ENCODE data around the gene OOEP. TPM values are rescaled to one million over a fixed set of nuclear protein-coding genes. Genes with fewer than 3 reads are reported as not detected.
"Not testable (repeated sequence)": the region's sequence is repeated elsewhere in the genome, so short reads cannot be mapped to it uniquely, and the experiment has no call there.

The OOEP gene
- polyA plus RNA-seq, 3 donors = not detected

GRCh38 chr6:73394577-73395354 is 25.1 kb upstream of the OOEP start, which contains the start of gene DDX43:
Gene DDX43 (plus strand): TSS chr6:73394828. CDS start chr6:73394906, 78 bp downstream.
- peaks cover 0 to 8% (median 5%) of the 10 kb centered on the region in 7 donors for H3K9me3 Mint-ChIP-seq
- Histone ChIP-seq H4K20me1 (ENCODE audit: insufficient read depth, low read length) (no peaks in the 10 kb centered on the region), H2AFZ (ENCODE audit: insufficient read depth, low read depth, low read length, poor library complexity, severe bottlenecking) (no peak within 1 kb of the TSS), H3K4me3 (replicated peaks in 1 of 3; ENCODE audit: low read depth in 2 of 3, low read length in 3 of 3) (peak within 1 kb of the TSS in 1 of 3 experiments; percentile 14), H3K4me2 (replicated peaks; ENCODE audit: extremely low read depth, low read length, poor library complexity, severe bottlenecking) (no peak within 1 kb of the TSS), H3K36me3 (replicated peaks in 1 of 2; ENCODE audit: control insufficient read depth in 1 of 2, insufficient read depth in 2 of 2, low read length in 2 of 2) (no peaks in the 10 kb centered on the region), H3K79me2 (ENCODE audit: insufficient read depth, low read length) (no peaks in the 10 kb centered on the region), H3K27ac (ENCODE audit: low read depth in 1 of 2, low read length in 2 of 2) (peak within 1 kb of the TSS in 1 of 2 donors; percentile 27), H3K4me1 (ENCODE audit: control insufficient read depth in 1 of 2, insufficient read depth in 2 of 2, low read length in 2 of 2) (no peaks in the 10 kb centered on the region), H3K9me3 (replicated peaks in 1 of 2; ENCODE audit: control insufficient read depth in 1 of 2, insufficient read depth in 1 of 2, low read length in 2 of 2) (peaks cover 0 to 11% of the 10 kb centered on the region in 2 donors), H3K27me3 (ENCODE audit: control insufficient read depth in 2 of 2, insufficient read depth in 2 of 2, low read length in 2 of 2) (no peaks in the 10 kb centered on the region), H3K9ac (ENCODE audit: insufficient read depth, low read length, poor library complexity, severe bottlenecking) (no peak within 1 kb of the TSS)
- peak within 1 kb of the TSS in 6 of 7 donors; percentile 15 to 98 (median 92) for H3K27ac Mint-ChIP-seq
- no peak for TF ChIP-seq CTCF (IDR thresholded peaks at IDR 0.05)
- H3K36me3 Mint-ChIP-seq = no peaks in the 10 kb centered on the region
- DNase-seq = peak; percentile 29 to 74 (median 67)
- H3K4me3 Mint-ChIP-seq = peak within 1 kb of the TSS; percentile 80 to 86
- 76% methylated on average over 25 of the region's 54 CpGs for WGBS (ENCODE audit: insufficient coverage)
- intact Hi-C loops (cut with micrococcal nuclease) = no loop called here
- H3K4me1 Mint-ChIP-seq = peaks cover 8% of the 10 kb centered on the region
- H3K27me3 Mint-ChIP-seq (ENCODE audit: low read depth in 3 of 3) = peaks cover 0 to 2% (median 0%) of the 10 kb centered on the region in 3 donors

- Histone ChIP-seq H3K9me3 (replicated peaks in 1 of 2; ENCODE audit: control insufficient read depth in 1 of 2, insufficient read depth in 1 of 2, low read length in 2 of 2) (peaks cover 0 to 11% of the 10 kb centered on the region in 2 donors), H3K27me3 (ENCODE audit: control insufficient read depth in 2 of 2, insufficient read depth in 2 of 2, low read length in 2 of 2) (no peaks in the 10 kb centered on the region), H2AFZ (ENCODE audit: insufficient read depth, low read depth, low read length, poor library complexity, severe bottlenecking) (no peak overlapping the region), H3K4me3 (replicated peaks in 1 of 3; ENCODE audit: low read depth in 2 of 3, low read length in 3 of 3) (no peak overlapping the region), H3K36me3 (replicated peaks in 1 of 2; ENCODE audit: control insufficient read depth in 1 of 2, insufficient read depth in 2 of 2, low read length in 2 of 2) (no peaks in the 10 kb centered on the region), H3K27ac (ENCODE audit: low read depth in 1 of 2, low read length in 2 of 2) (no peak overlapping the region), H3K9ac (ENCODE audit: insufficient read depth, low read length, poor library complexity, severe bottlenecking) (no peak overlapping the region), H3K79me2 (ENCODE audit: insufficient read depth, low read length) (no peaks in the 10 kb centered on the region), H3K4me2 (replicated peaks; ENCODE audit: extremely low read depth, low read length, poor library complexity, severe bottlenecking) (no peak overlapping the region), H3K4me1 (ENCODE audit: control insufficient read depth in 1 of 2, insufficient read depth in 2 of 2, low read length in 2 of 2) (peaks cover 8 to 11% of the 10 kb centered on the region in 2 donors), H4K20me1 (ENCODE audit: insufficient read depth, low read length) (no peaks in the 10 kb centered on the region)
- Mint-ChIP-seq H3K4me1 (peaks cover 18% of the 10 kb centered on the region), H3K27ac (no peak overlapping the region), H3K36me3 (no peaks in the 10 kb centered on the region), H3K27me3 (ENCODE audit: low read depth in 3 of 3) (peaks cover 0 to 2% (median 0%) of the 10 kb centered on the region in 3 donors), H3K4me3 (no peak overlapping the region), H3K9me3 (peaks cover 0 to 8% (median 5%) of the 10 kb centered on the region in 7 donors)
- intact Hi-C loops (cut with micrococcal nuclease) = no loop called here
- 100% methylated on average over 3 of the region's 3 CpGs for WGBS (ENCODE audit: insufficient coverage)
- no peak for DNase-seq
- no peak for TF ChIP-seq CTCF (IDR thresholded peaks at IDR 0.05)
Measured at GRCh38 chr6:73393278-73393677, 23.6 kb upstream of the OOEP start.

GRCh38 chr6:73392188-73392587 is 22.5 kb upstream of the OOEP start:
- peaks cover 22% of the 10 kb centered on the region for H3K4me1 Mint-ChIP-seq
- H3K27me3 ChIP-seq (ENCODE audit: control insufficient read depth in 2 of 2, insufficient read depth in 2 of 2, low read length in 2 of 2); H3K79me2 ChIP-seq (ENCODE audit: insufficient read depth, low read length); intact Hi-C loops (cut with micrococcal nuclease); H2AFZ ChIP-seq (ENCODE audit: insufficient read depth, low read depth, low read length, poor library complexity, severe bottlenecking); H3K4me2 ChIP-seq (replicated peaks; ENCODE audit: extremely low read depth, low read length, poor library complexity, severe bottlenecking); H3K27ac Mint-ChIP-seq; H3K36me3 Mint-ChIP-seq; H3K27ac ChIP-seq (ENCODE audit: low read depth in 1 of 2, low read length in 2 of 2); H3K4me3 Mint-ChIP-seq; H3K27me3 Mint-ChIP-seq (ENCODE audit: low read depth in 3 of 3); H3K4me3 ChIP-seq (replicated peaks in 1 of 3; ENCODE audit: low read depth in 2 of 3, low read length in 3 of 3); H3K9me3 Mint-ChIP-seq; DNase-seq; H3K36me3 ChIP-seq (replicated peaks in 1 of 2; ENCODE audit: control insufficient read depth in 1 of 2, insufficient read depth in 2 of 2, low read length in 2 of 2); H3K9ac ChIP-seq (ENCODE audit: insufficient read depth, low read length, poor library complexity, severe bottlenecking); H4K20me1 ChIP-seq (ENCODE audit: insufficient read depth, low read length): not testable (repeated sequence)
- Histone ChIP-seq H3K9me3 (replicated peaks in 1 of 2; ENCODE audit: control insufficient read depth in 1 of 2, insufficient read depth in 1 of 2, low read length in 2 of 2) (peaks cover 0 to 11% of the 10 kb centered on the region in 2 donors), H3K4me1 (ENCODE audit: control insufficient read depth in 1 of 2, insufficient read depth in 2 of 2, low read length in 2 of 2) (peaks cover 8 to 12% of the 10 kb centered on the region in 2 donors)
- WGBS (ENCODE audit: insufficient coverage) = no CpG with 5 or more reads among the region's 4 CpGs

All from CD14-positive monocyte (primary cell).